Activated naive CD4-positive, alpha-beta T cell treated with anti-CD3 and anti-CD28 coated beads for 36 hours (primary cell): Measurements from ENCODE around the gene SLC2A4. TPM values are rescaled to one million over a fixed set of nuclear protein-coding genes. Genes with fewer than 3 reads are reported as not detected.
A peak's percentile ranks its signal among the peaks of the same experiment; 100 is the strongest.

Experiments
- CTCF ChIA-PET: fragments of 350-600 bp; sonication (Branson Sonifier 250); formaldehyde crosslinking; loops from one replicate; lab custom pipeline; 2021; ENCODE audit warnings: antibody characterized with exemption; lab: Charles Lee
- DNase-seq: peaks from one replicate; pipeline ENCODE4 v3.0.0-alpha.2; 2020
- H3K27ac Mint-ChIP-seq: one replicate; pipeline ENCODE4 v1.8.0; 2021; ENCODE audit warnings: mild to moderate bottlenecking, mixed read lengths
- H3K27me3 Mint-ChIP-seq: one replicate; pipeline ENCODE4 v1.8.0; 2021; ENCODE audit warnings: low read depth, mixed read lengths
- H3K36me3 Mint-ChIP-seq: one replicate; pipeline ENCODE4 v1.8.0; 2021; ENCODE audit warnings: low read depth, mixed read lengths
- H3K4me1 Mint-ChIP-seq: one replicate; pipeline ENCODE4 v1.8.0; 2021; ENCODE audit warnings: low read depth, mixed read lengths
- H3K4me3 Mint-ChIP-seq: one replicate; pipeline ENCODE4 v1.8.0; 2021; ENCODE audit warnings: mild to moderate bottlenecking, moderate library complexity, mixed read lengths
- H3K9me3 Mint-ChIP-seq: one replicate; pipeline ENCODE4 v1.8.0; 2021; ENCODE audit warnings: mixed read lengths
- intact Hi-C: fragments of 100-400 bp; cut with micrococcal nuclease; formaldehyde crosslinking; loops from one replicate; pipeline ENCODE4 v1.15.1; 2023
- total RNA-seq, 2 experiments: library from RNA; stranded (reverse); gene quantifications; one replicate each; pipeline ENCODE4 v1.2.3, GENCODE V29; 2021

Gene SLC2A4
- total RNA-seq, 2 experiments from 2014 or later = 0.19 to 0.37 TPM

- CTCF ChIA-PET = interaction anchor here (0.8 to 2.9 kb wide), 4 partner anchors 10 to 13 kb away, joined by 3 to 9 read pairs (median 4); no protein-coding TSS in a partner anchor
- Mint-ChIP-seq H3K9me3 (no peaks in the 10 kb centered on the region), H3K27ac (no peak overlapping the region), H3K27me3 (peaks cover 17% of the 10 kb centered on the region), H3K4me3 (no peak overlapping the region), H3K36me3 (no peaks in the 10 kb centered on the region), H3K4me1 (peaks cover 20% of the 10 kb centered on the region)
- no peak for DNase-seq
- intact Hi-C loops = loop anchor here (5.0 kb wide), 1 partner anchor 236 kb away; no protein-coding TSS in a partner anchor
These were observed 2.1 kb downstream of the SLC2A4 start for GRCh38 chr17:7283471-7284216.

- no peaks in the 10 kb centered on the region for H3K36me3 Mint-ChIP-seq
- intact Hi-C loops = loop anchor here (5.0 kb wide), 1 partner anchor 238 kb away; no protein-coding TSS in a partner anchor
- H3K27ac Mint-ChIP-seq = no peak overlapping the region
- H3K9me3 Mint-ChIP-seq = no peaks in the 10 kb centered on the region
- peaks cover 17% of the 10 kb centered on the region for H3K27me3 Mint-ChIP-seq
- peaks cover 20% of the 10 kb centered on the region for H3K4me1 Mint-ChIP-seq
- DNase-seq = no peak
- CTCF ChIA-PET = interaction anchor here (1.0 to 2.9 kb wide), 4 partner anchors 8 to 13 kb away, joined by 3 to 9 read pairs (median 4); no protein-coding TSS in a partner anchor
- no peak overlapping the region for H3K4me3 Mint-ChIP-seq
These were observed 3.4 kb downstream of the SLC2A4 start for GRCh38 chr17:7284911-7285310.

GRCh38 chr17:7285679-7286078, 4.2 kb downstream of the SLC2A4 start:
- Mint-ChIP-seq H3K4me3 (no peak overlapping the region), H3K36me3 (no peaks in the 10 kb centered on the region), H3K4me1 (peaks cover 19% of the 10 kb centered on the region), H3K27me3 (peaks cover 17% of the 10 kb centered on the region), H3K9me3 (no peaks in the 10 kb centered on the region), H3K27ac (no peak overlapping the region)
- DNase-seq = no peak
- intact Hi-C loops = no loop called here
- CTCF ChIA-PET = interaction anchor here (1.1 to 2.9 kb wide), 3 partner anchors 11 to 70 kb away, joined by 3 to 9 read pairs (median 4); no protein-coding TSS in a partner anchor

GRCh38 chr17:7289256-7290032, 7.9 kb downstream of the SLC2A4 start:
- peaks cover 9% of the 10 kb centered on the region for H3K27me3 Mint-ChIP-seq
- H3K9me3 Mint-ChIP-seq = no peaks in the 10 kb centered on the region
- no peak overlapping the region for H3K27ac Mint-ChIP-seq
- intact Hi-C loops = no loop called here
- H3K4me3 Mint-ChIP-seq = no peak overlapping the region
- H3K4me1 Mint-ChIP-seq = peaks cover 3% of the 10 kb centered on the region
- no peak for DNase-seq
- CTCF ChIA-PET = interaction anchor here (1.2 kb wide), 1 partner anchor 8 kb away, joined by 3 read pairs; no protein-coding TSS in a partner anchor
- no peaks in the 10 kb centered on the region for H3K36me3 Mint-ChIP-seq

GRCh38 chr17:7290166-7290565, 8.6 kb downstream of the SLC2A4 start:
- Mint-ChIP-seq H3K4me1 (peaks cover 7% of the 10 kb centered on the region), H3K36me3 (no peaks in the 10 kb centered on the region), H3K27ac (no peak overlapping the region), H3K9me3 (no peaks in the 10 kb centered on the region), H3K4me3 (no peak overlapping the region), H3K27me3 (peaks cover 12% of the 10 kb centered on the region)
- intact Hi-C loops = no loop called here
- DNase-seq = no peak
- CTCF ChIA-PET = no interaction called here

GRCh38 chr17:7290685-7291084, 9.2 kb downstream of the SLC2A4 start:
- Mint-ChIP-seq H3K4me1 (peaks cover 9% of the 10 kb centered on the region), H3K27ac (no peak overlapping the region), H3K36me3 (no peaks in the 10 kb centered on the region), H3K27me3 (peaks cover 17% of the 10 kb centered on the region), H3K4me3 (no peak overlapping the region), H3K9me3 (no peaks in the 10 kb centered on the region)
- intact Hi-C loops = no loop called here
- CTCF ChIA-PET = no interaction called here
- no peak for DNase-seq

GRCh38 chr17:7292194-7292593, 10.7 kb downstream of the SLC2A4 start:
- intact Hi-C loops = no loop called here
- peaks cover 24% of the 10 kb centered on the region for H3K27me3 Mint-ChIP-seq
- H3K27ac Mint-ChIP-seq = no peak overlapping the region
- no peak overlapping the region for H3K4me3 Mint-ChIP-seq
- CTCF ChIA-PET = interaction anchor here (0.6 to 0.7 kb wide), 2 partner anchors 58 to 228 kb away, joined by 3 to 10 read pairs; no protein-coding TSS in a partner anchor
- no peaks in the 10 kb centered on the region for H3K9me3 Mint-ChIP-seq
- DNase-seq = no peak
- H3K4me1 Mint-ChIP-seq = peaks cover 19% of the 10 kb centered on the region
- no peaks in the 10 kb centered on the region for H3K36me3 Mint-ChIP-seq

GRCh38 chr17:7292729-7293128, 11.2 kb downstream of the SLC2A4 start:
- Mint-ChIP-seq H3K9me3 (no peaks in the 10 kb centered on the region), H3K27me3 (peaks cover 24% of the 10 kb centered on the region), H3K4me1 (peaks cover 19% of the 10 kb centered on the region), H3K4me3 (no peak overlapping the region), H3K27ac (no peak overlapping the region), H3K36me3 (no peaks in the 10 kb centered on the region)
- CTCF ChIA-PET = interaction anchor here (0.7 to 1.8 kb wide), 3 partner anchors 8 to 57 kb away, joined by 3 to 10 read pairs (median 4); partner anchors contain the start of gene SLC2A4
- intact Hi-C loops = no loop called here
- DNase-seq = no peak

- Mint-ChIP-seq H3K4me1 (peaks cover 19% of the 10 kb centered on the region), H3K4me3 (peak overlapping the region; percentile 27), H3K27ac (no peak overlapping the region), H3K27me3 (peaks cover 24% of the 10 kb centered on the region), H3K9me3 (no peaks in the 10 kb centered on the region), H3K36me3 (no peaks in the 10 kb centered on the region)
- DNase-seq = no peak
- intact Hi-C loops = no loop called here
- CTCF ChIA-PET = interaction anchor here (1.0 to 1.8 kb wide), 3 partner anchors 9 to 73 kb away, joined by 3 to 4 read pairs (median 3); partner anchors contain the start of gene SLC2A4
These were observed 11.6 kb downstream of the SLC2A4 start for GRCh38 chr17:7293159-7293558.

GRCh38 chr17:7293816-7294613, 12.5 kb downstream of the SLC2A4 start:
- H3K4me3 Mint-ChIP-seq = peak overlapping the region; percentile 70
- no peak for DNase-seq

GRCh38 chr17:7294614-7295153, 13.2 kb downstream of the SLC2A4 start, which contains the start of gene YBX2:
TSS of gene YBX2 (minus strand) at chr17:7294639. CDS start at chr17:7294500, 139 bp downstream.
- Mint-ChIP-seq H3K27me3 (peaks cover 24% of the 10 kb centered on the region), H3K27ac (no peak within 1 kb of the TSS), H3K9me3 (no peaks in the 10 kb centered on the region), H3K36me3 (no peaks in the 10 kb centered on the region), H3K4me1 (peaks cover 19% of the 10 kb centered on the region), H3K4me3 (peak within 1 kb of the TSS; percentile 70)
- CTCF ChIA-PET = no interaction called here
- peak; percentile 80 for DNase-seq
- intact Hi-C loops = loop anchor here (1.0 kb wide), 1 partner anchor 13 kb away; the partner anchor contains the start of gene EIF5A

More at GRCh38 chr17:7293816-7294613, 12.5 kb downstream of the SLC2A4 start:
- H3K27ac Mint-ChIP-seq = no peak overlapping the region
- CTCF ChIA-PET = interaction anchor here (1.0 to 1.8 kb wide), 3 partner anchors 10 to 74 kb away, joined by 3 to 4 read pairs (median 3); partner anchors contain the start of gene SLC2A4
- peaks cover 24% of the 10 kb centered on the region for H3K27me3 Mint-ChIP-seq
- peaks cover 19% of the 10 kb centered on the region for H3K4me1 Mint-ChIP-seq
- H3K9me3 Mint-ChIP-seq = no peaks in the 10 kb centered on the region
- no peaks in the 10 kb centered on the region for H3K36me3 Mint-ChIP-seq
- intact Hi-C loops = loop anchor here (1.0 kb wide), 1 partner anchor 13 kb away; the partner anchor contains the start of gene EIF5A
